IPS DF 4.7 (cell line): ENCODE results near the gene DSC2.
"Not testable (repeated sequence)": the region's sequence is repeated elsewhere in the genome, so short reads cannot be mapped to it uniquely, and the experiment has no call there.

Experiments
- DNase-seq: peaks from one replicate; pipeline ENCODE4 v3.0.0-alpha.2; 2013; ENCODE audit warnings: low spot score; ENCODE audit errors: extremely low read depth

Gene DSC2

DNA sequence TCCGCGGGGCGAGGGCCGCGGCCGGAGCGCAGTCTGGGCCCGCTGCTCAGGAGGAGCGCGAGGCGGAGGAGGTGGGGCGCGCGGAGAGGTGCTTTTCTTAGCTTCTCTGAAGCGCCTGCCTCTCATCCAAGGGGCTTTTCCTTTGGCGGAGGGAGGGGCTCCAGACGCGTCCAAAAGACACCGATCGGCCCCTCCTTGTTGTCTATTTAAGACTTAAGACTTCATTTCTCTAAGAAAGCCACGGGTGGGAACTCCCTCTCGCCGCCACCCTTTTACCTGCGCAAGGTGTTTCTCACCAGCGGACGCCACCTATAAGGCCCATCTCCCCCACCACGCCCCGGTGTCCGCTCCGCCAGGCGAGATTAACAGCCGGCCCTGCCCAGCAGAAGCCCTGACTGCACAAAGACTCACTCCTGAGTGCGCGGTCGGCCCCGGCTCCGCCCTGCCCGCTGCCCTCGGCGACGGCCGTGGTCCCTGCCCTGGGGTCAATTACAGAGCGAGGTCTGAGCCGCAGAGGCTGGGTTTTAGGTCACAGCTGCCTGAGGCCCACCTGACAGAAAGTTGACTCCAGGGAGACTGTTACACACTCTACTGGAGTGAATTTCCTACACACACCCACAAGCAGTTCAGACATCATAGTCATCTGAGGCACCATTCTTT lies at the start of gene DSC2:
Gene DSC2 (minus strand): TSS at position 397 of the 660 bp plus-strand sequence. CDS start 450 bp downstream, outside the sequence.
- no peak for DNase-seq

DNA sequence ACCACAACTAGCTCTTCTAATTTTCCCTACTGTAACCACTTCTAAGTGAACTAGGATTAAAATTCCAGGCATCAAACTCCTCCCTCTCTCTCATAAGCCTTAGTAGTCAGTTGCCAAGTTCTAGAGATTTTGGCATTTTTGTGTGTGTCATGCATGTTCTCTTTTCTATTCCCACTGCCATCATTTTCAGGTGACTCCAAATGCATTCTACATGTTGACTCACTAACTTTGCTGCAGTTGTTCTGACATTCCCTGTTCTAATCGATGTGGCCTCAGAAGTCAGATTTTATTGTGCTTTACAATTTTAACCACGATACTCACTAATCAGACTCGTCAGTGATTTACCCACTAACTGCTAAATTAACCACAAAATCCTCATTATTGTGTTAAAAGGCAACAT lies 47.1 kb upstream of the DSC2 start:
- DNase-seq = no peak

DNA sequence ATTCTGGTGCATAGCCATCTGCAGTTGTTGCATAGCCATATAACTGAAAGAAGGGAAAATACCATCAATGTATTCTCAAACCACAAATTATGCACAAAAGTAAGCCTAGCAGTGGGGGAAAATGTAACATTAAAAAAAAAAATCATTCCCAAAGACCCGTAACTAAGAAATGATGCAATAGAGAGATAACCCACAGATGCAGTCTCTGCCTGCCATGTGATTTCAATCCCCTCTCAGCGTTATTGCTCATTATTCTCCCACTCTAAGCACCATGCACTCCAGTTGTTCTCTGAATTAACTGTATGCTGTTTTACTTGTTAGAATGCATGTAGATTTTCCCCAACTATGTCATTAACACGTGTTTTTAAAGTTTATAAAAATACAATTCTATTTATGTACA lies 46.4 kb upstream of the DSC2 start:
- DNase-seq = no peak

DNA sequence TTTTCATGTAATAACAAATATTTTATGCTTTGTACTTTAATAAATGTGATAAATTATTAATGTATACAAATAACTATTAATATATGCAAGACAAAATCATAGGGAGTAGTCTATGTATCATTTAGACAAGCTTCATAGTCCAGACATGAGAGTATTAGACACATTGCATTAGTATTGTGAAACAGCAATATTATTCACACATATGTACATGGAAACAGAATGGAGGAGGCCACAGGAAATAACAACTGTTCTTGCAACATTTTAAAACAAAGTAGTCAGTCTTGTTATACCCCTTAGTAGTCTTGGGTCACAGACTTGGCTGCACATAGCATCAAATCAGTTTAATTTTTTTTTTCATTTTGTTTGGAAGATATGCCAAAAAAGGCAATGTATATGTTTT lies 44.6 kb upstream of the DSC2 start:
- DNase-seq = no peak

DNA sequence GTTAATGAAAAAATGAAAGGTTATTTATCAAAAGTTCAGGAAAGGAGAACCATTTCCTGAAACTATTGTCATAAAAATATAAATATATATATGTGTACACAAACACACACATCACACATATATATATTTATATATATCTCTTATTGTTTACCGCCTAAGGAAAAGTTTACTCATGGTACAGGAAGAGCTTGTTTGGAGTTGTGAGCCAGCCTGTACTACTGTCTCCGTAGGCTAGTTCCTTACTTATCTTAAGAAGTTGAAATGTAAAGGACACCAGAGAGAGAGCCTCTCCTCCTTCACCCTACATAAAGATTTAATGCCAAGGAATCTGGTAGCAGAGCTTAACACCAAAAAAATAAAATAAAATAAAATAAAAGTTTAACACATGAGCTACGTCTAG lies 40.8 kb upstream of the DSC2 start:
- no peak for DNase-seq

DNA sequence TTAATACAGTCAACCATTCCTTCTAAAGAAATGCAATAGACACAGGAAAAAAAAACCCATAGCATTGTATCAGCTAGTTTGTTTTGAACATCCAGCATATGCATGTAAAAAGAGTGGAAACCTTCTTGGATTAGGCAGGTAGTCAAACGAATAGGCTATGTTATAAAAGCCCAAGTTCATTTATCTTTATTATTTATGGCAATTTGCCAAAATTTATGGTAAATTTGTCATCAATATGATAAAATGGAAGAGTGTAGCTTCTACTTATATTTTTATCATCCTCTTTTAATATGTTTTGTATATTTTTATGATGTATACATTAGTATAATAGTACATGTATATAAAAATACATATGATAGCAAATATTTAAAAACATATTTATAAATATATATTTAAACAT lies 36.5 kb upstream of the DSC2 start:
- no peak for DNase-seq

DNA sequence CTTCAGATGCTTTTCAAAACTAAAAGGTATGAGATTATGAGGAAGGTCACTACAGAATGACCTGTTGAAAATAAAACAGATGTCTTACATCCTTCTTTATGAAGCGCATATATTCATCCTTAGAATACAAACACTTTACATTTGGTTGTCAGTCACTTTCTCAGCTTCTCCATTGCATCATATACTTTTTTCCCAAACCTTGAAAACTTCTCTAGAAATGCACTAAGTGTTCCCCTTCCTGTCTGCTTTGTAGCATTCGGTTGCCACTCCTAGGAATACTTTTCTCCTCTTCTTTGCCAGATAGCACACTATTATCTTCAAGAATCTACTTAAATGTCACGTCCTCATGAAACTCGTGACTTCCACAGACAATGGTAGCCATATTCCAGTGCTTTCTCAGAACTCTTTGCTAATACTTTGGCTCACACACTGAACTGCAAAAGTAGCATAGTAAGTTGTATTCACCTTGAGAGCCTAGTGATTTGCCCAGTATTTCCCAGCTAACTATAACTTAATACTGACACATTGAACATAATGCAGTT lies 32.8 kb upstream of the DSC2 start:
- no peak for DNase-seq

DNA sequence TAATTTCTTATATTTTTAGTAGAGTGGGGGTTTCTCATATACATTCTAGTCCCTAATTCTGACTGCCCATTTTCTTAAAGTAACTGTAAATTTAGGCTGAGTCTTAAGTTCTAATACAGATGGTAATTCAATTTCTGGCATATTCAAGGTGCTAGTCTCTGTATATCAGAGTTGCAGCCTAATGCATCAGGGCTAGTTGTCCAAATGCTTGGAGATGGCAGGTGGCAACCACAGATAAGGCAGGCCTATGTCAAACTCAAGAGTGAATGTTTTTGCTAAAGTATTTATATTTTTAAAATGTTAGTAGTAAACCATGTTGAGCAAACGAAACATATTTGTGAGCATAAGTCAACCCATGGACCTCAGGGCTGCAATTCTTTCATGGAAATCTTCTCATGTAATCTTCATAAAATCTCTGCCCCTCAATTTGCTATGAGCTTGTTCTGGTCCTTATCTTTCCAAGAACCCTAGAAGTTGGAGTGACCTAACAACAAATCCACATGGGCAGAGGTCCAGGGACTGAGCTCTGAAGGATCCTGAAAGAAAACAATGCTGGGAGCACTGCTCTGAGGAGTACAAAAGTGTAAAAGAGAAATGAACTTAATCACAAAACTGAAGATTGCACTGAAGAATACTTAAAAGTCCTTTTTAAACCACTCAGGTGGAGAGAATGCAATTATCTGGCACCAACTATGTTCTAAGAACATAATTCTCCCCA lies 27.3 kb upstream of the DSC2 start:
- no peak for DNase-seq

DNA sequence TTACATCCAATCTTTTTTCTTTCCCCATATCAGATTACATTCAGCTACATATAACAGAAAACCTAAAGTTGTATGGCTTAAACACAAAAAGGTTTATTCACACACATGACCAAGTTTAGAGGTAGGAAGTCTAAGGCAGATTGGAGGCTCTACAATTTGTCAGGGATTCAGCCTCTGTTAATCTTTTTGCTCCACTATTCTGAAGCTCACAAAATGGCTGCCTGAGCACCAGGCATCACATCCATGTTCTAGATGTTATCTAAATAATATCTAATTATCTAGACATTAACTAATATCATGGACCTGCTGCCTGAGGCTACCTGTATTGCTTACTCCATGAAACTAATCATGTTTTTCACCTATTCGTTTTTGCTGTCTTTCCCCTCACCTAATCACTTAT lies 23.7 kb upstream of the DSC2 start:
- no peak for DNase-seq

DNA sequence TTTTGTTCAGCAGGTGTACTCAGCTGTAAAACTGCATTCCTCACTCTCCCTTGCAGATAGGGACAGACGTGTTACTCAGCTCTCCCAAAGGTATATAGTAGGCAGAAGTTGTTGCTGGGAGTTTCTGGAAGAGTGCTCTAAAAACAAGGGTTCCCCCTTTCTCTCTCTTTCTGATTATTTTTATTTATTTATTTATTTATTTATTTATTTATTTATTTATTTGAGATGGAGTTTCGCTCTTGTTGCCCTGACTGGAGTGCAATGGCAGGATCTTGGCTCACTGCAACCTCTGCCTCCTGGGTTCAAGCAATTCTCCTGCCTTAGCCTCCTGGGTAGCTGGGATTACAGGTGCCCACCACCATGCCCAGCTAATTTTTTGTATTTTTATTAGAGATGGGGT lies 20.9 kb upstream of the DSC2 start:
- not testable (repeated sequence) for DNase-seq

DNA sequence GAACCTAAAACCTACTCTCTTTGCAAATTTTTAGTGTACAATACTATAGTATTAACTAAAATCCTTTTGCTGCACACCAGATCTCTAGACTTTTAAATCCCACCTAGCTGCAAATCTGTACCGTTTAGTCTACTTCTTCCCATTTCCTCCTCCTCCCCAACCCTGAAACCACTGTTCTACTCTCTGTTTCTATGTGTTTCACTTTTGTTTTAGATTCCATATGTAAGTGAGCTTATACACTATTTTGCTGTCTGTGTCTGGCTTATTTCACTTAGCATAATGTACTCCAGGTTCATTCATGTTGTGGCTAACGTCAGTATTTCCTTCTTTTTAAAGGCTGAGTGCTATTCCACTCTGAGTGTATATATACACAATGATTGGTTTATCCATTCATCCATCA lies 18.4 kb upstream of the DSC2 start:
- no peak for DNase-seq

DNA sequence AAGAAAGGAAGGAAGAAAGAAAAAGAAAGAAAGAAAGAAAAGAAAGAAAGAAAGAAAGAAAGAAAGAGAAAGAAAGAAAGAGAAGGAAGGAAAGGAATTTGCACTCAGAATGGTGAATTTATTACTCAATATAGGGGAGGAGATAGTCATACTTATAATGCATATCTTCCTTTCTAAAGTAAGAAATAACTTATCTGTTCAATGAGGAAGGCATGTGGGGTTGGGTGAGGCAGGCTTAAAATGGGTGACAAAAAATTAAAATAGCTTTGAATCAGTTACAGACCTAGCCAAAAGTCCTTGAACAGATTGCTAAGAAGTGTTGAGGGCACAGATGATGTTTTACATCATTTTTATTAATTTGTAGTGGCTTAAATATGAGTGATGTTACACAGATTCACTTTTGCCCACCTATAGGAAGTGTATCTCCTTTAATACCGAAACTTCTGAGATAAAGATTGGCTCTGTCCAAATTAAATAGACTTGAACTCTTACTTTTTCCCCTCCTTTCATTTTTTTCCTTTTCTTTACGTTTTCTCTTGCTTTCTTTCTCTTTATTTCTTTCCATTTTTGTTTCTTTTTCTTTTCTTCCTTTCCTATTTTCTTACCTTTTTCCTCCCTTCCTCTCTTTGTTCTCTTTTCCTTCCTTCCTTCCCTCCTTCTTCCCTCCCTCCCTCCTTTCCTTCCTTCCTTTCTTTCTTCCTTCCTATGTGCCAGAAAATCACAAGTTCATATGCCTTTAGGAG lies 14.8 kb upstream of the DSC2 start:
- no peak for DNase-seq

DNA sequence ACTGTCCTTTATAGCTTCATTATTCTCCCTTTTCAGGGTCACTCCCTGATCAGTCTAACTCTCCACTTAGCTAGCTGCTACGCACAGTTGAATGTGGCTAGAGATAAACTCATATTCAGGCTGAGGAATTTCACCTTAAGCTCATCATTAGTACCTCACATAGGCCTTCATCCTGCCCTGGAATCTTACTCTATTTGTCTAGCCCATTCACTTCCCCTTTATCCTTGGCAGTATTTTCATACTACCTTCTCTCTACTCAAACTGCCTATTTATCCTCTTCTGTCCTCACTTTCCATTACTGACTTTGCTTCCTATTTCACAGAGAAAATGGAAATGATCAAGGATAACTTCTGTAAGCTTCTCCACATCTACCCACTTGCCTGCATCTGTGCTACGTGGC lies 10.6 kb upstream of the DSC2 start:
- no peak for DNase-seq

DNA sequence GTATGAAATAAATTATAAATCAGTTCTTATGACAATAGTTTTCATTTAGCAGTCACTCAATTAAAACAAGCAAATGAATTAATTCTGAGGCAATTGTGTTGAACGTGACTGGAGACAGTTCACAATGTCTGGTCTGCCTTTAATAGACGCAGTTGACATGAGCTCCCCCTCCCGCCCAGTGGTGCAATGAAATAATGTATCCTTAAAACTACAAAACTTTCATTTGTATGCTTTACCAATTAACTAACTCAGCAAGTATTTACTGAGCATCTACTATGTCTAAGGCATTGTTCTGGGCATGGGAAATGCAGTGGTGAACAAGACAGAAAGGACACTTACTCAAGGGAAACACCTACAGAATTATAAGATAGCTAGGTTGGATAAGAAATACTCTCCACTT lies 3.5 kb upstream of the DSC2 start:
- DNase-seq = no peak

DNA sequence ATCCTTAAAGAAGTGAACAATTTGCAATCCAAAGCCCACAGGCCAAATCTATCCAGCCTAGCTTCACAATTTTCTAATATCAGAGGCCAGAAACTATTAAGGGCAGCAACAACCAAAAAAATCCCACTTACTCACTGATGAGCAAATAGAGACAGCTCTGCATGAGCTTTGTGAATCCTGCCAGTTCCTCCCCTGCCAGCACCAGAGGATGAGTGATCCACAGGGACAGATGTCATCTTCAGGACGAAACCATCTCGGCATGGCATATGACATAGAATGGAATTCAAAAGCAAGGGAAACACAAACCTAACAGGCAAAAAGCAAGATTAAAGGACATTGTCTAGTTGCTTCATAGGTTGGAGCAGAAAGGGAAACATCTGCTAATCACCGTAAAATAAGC lies 2.2 kb upstream of the DSC2 start:
- DNase-seq = no peak

DNA sequence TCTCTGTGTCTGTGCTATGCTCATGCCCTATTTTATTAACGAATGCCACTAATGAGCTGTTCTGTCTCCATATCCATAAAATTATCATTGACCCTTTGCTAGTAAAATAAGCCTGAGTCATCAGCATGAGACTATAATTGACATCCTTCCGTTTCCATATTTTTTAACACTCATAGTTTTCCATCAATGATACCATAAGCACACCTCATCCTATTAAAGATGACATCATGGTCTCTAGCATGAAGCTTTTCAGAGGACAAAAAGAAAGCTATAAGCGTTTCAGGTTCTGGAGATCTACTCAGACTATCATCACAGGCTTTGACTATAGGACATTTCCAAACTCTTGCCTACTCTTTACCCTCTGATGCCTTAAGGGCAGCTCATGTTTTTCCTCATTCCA lies 1.2 kb upstream of the DSC2 start:
- no peak for DNase-seq

DNA sequence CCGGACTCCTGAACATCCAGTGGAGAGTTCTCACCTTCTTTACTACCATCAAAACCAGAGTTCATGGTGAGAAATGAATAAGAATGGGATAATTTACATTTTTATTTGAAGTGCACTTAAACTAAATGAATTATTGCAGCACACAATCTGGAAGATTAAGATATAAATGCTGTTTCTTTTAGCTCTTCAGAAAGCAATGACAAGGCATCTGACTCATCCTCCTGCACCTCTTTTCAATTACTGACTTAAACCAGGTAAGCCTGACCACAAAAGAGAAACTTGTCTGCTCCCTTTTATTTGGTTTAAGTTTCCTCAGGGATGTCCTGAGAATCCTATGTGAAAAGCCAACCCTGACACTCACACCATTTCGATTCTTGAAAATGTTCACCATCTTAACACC lies 720 bp upstream of the DSC2 start:
- no peak for DNase-seq

DNA sequence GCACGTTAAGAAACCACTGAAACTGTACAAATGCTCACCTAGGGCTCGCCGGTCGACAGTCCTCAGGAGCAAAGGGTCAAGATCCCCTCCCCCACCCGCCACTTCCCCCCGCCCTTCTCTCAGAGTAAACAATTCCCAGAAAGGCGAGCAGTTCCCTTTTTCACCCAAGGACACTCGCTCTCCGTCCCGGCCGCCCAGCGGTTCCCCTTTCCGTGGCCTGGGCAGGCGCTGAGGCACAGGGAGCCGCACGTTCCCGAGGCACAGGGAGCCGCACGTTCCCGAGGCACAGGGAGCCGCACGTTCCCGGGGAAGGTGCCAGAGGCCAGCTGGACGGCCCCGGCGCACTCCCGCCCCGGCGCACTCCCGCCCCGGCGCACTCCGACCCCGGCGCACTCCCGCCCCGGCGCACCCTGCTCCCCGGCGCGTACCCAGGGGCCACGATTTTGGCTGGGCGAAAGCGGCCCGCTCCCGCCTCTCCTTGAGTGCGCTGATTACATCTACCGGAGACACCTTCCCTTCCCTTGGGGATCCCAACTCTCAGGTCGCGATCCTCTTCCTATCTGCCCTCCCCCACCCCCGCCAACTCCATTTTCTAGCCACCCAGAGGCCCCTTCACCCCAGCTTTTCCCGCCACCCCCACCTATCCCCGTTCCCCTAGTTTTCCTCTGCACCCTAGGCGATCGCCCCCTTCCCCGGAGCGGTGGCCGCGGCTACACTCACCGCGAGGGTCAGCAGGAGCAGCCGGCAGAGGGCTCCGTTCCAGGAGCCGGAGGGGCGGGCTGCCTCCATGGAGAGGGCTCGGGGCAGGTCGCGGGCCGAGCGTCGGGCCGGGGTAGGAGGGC lies 817 bp downstream of the DSC2 start:
- no peak for DNase-seq

DNA sequence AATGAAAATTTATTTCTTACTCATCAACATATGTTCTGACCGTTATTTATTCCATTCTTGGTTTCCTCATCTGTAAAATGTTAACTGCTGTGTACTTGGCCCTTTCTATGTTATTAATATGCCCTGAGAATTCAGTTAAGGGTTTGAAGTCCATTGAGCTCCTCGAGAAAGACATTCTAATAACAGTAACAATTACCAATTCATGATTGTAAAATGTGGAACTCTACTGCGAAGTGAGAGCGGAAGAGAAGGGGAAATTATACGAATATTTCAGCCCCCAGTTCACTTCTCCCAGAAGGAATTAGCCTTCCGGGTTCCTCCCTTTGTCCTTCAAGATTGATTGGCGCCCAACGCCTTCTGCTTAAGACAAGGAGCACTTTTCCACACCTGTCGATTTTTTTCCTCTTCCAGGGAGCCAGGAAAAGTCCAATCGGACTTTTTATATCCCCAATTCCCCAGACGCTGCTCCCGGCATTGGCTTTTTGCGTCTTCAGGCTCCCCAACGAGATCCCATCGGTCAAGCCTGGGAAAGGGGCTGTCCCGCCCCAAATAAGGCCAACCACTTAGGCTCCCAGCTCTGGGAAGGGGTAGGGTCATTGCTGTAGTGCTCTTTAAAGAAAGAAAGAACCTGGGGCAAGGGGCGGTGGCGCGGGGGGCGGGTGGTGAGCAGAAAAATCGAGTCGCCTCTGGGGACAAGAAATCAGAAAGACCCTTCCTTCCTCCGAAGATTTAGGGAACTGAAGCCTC lies 1.6 kb downstream of the DSC2 start:
- DNase-seq = no peak

DNA sequence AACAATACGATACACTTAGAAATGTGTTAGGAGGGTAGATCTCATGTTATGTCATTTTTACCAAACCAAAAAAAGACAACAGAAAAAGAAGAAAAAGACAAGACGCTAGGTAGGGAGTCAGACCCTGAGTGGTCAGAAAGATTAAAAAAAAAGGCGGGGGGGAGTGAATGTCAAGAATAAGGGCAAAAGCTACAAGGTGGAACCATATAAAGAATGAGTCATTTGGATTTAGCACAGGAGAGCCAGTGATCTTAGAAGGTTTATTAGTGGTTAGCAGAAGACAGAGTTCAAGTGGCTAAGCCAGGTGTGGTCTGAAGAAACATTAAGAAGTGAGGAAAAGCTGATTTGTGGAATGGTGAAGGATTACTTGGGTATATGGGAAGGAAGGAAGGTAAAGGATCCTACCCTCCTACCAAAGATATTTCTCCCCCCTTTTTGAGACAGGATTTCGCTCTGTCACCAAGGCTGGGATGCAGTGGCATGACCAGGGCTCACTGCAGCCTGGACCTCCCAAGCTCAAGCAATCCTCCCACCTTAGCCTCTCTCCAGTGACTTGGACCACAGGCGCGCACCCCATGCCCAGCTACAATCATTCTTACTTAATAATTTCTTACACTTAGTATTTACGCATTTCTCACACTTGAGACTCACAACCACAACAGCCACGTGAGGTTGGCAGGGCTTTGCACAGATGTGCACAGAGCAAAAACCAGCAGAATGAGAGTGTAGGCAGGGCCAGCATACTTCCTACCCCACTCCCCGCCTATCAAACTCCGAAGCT lies 2.6 kb downstream of the DSC2 start:
- no peak for DNase-seq
